K562 (cell line): ENCODE results near the gene TMEM158. TPM values are rescaled to one million over a fixed set of nuclear protein-coding genes. Genes with fewer than 3 reads are reported as not detected.
A peak's percentile ranks its signal among the peaks of the same experiment; 100 is the strongest.

Experiments used
- ATAC-seq: fragments of 200-7000 bp; cut with Tn5 transposase; 3 replicates; pipeline ENCODE4 v1.9.1; 2020; ENCODE audit warnings: moderate library complexity
- BruUV-seq: library from RNA; stranded (reverse); fragments of 400-500 nt; replicated peaks from 2 replicates; lab custom pipeline; 2021; lab: Mats Ljungman, UMichigan
- CTCF ChIA-PET: fragments of 300-600 bp; formaldehyde crosslinking; extraction: SDS; loops from one replicate; lab custom pipeline; 2021; ENCODE audit warnings: low intra/inter-chr PET ratio; lab: Yijun Ruan, JAX
- POLR2A ChIA-PET: fragments of 300-600, 350-650 bp; sonication (Branson Sonifier 250); formaldehyde crosslinking; extraction: SDS; loops from one replicate; lab custom pipeline; 2021; ENCODE audit warnings: antibody characterized with exemption, inconsistent platforms; lab: Yijun Ruan, JAX
- DNase-seq, 4 experiments: peaks; one replicate each; pipeline versions ENCODE4 v3.0.0 to v3.0.0-alpha.2; 2011 to 2018; ENCODE audit warnings: low spot score in 3 of 4, mixed read lengths in 3 of 4; ENCODE audit errors: extremely low read depth in 1 of 4
- FAIRE-seq: peaks from 2 replicates; lab custom pipeline; 2011; peaks lifted over from hg19 to GRCh38; lab: Jason Lieb, UNC
- H2AFZ ChIP-seq: 2 replicates; pipeline ENCODE4 v1.6.0; 2011; ENCODE audit warnings: low read depth, low read length, control low read depth, inconsistent platforms
- H3K27ac ChIP-seq: fragments of 200-600 bp; 3 replicates; pipeline ENCODE4 v1.8.0; 2011; ENCODE audit warnings: low read depth, mild to moderate bottlenecking, control low read depth, inconsistent platforms, low read length, moderate library complexity, mixed read lengths; ENCODE audit errors: extremely low read depth
- H3K27me3 ChIP-seq, 2 experiments: fragments of 300-600 bp in 1 of 2; 2 replicates in 1 of 2; 3 replicates in 1 of 2; pipeline versions ENCODE4 v1.6.0 to v1.8.0; 2011; ENCODE audit warnings: inconsistent platforms in 2 of 2, low read length in 2 of 2, mild to moderate bottlenecking in 1 of 2, mixed read lengths in 1 of 2, moderate library complexity in 1 of 2; ENCODE audit not compliant: control insufficient read depth in 2 of 2, insufficient read depth in 2 of 2
- H3K36me3 ChIP-seq: fragments of 300-600 bp; 3 replicates; pipeline ENCODE4 v1.8.0; 2011; ENCODE audit warnings: mild to moderate bottlenecking, low read length, inconsistent platforms; ENCODE audit not compliant: control insufficient read depth, insufficient read depth
- H3K4me1 ChIP-seq, 2 experiments: fragments of 200-600 bp in 1 of 2; replicated peaks in 1 of 2; 2 replicates in 1 of 2; 3 replicates in 1 of 2; pipeline versions ENCODE4 v1.5.1 to v1.8.0; 2011; ENCODE audit warnings: inconsistent platforms in 2 of 2, low read length in 2 of 2, mild to moderate bottlenecking in 1 of 2, mixed read lengths in 1 of 2, moderate library complexity in 1 of 2; ENCODE audit not compliant: control insufficient read depth in 2 of 2, insufficient read depth in 2 of 2
- H3K4me2 ChIP-seq: 2 replicates; pipeline ENCODE4 v1.6.1; 2011; ENCODE audit warnings: low read length, control low read depth, inconsistent platforms, mixed read lengths; ENCODE audit not compliant: insufficient read depth
- H3K4me3 ChIP-seq: fragments of 200-600 bp; sonication (generic), shearing (Covaris generic); 2 replicates; pipeline ENCODE4 v1.5.1; 2016; ENCODE audit warnings: control low read depth, inconsistent platforms
- H3K79me2 ChIP-seq: fragments of 200-600 bp; 3 replicates; pipeline ENCODE4 v1.8.0; 2011; ENCODE audit warnings: low read length, inconsistent platforms; ENCODE audit not compliant: control insufficient read depth, insufficient read depth
- H3K9ac ChIP-seq, 2 experiments: 2 replicates each; pipeline versions ENCODE4 v1.6.0 to v1.6.1; 2011; ENCODE audit warnings: low read depth in 2 of 2, low read length in 2 of 2, control low read depth in 1 of 2, inconsistent platforms in 1 of 2, mild to moderate bottlenecking in 1 of 2, mixed read lengths in 1 of 2; ENCODE audit not compliant: insufficient read depth in 1 of 2
- H3K9me1 ChIP-seq: one replicate; pipeline ENCODE4 v1.6.0; 2011; ENCODE audit warnings: inconsistent platforms, mild to moderate bottlenecking, low read length, moderate library complexity; ENCODE audit not compliant: control insufficient read depth, insufficient read depth
- H3K9me3 ChIP-seq: replicated peaks from 2 replicates; pipeline ENCODE4 v1.5.1; 2011; ENCODE audit warnings: low read depth, low read length, inconsistent platforms; ENCODE audit not compliant: control insufficient read depth, insufficient read depth
- H4K20me1 ChIP-seq: replicated peaks from 2 replicates; pipeline ENCODE4 v1.6.1; 2011; ENCODE audit warnings: low read length, inconsistent platforms, mixed read lengths; ENCODE audit not compliant: control insufficient read depth, insufficient read depth
- MAFG ChIP-seq: fragments of 450-650 bp; conservative IDR thresholded peaks from 2 replicates; pipeline ENCODE4 v1.6.1; 2016; ENCODE audit warnings: missing genetic modification characterization, missing compliant biosample characterization
- NFE2 ChIP-seq: IDR thresholded peaks from 2 replicates; pipeline ENCODE4 v1.6.1; 2014; ENCODE audit warnings: antibody characterized with exemption, low read depth
- NR1H2 ChIP-seq: sonication (generic); formaldehyde crosslinking; IDR thresholded peaks from 2 replicates; pipeline ENCODE4 v1.4.0; 2020; ENCODE audit warnings: mild to moderate bottlenecking, missing genetic modification reagents
- PHTF2 ChIP-seq: fragments of 250-450 bp; sonication (Bioruptor Pico); IDR thresholded peaks from 2 replicates; pipeline ENCODE4 v1.5.0; 2021; ENCODE audit warnings: mild to moderate bottlenecking
- RHOXF2B ChIP-seq: fragments of 250-450 bp; sonication (Bioruptor Pico); conservative IDR thresholded peaks from 2 replicates; pipeline ENCODE4 v1.5.1; 2021
- TCFL5 ChIP-seq: fragments of 250-450 bp; sonication (Bioruptor Pico); conservative IDR thresholded peaks from 2 replicates; pipeline ENCODE4 v1.6.1; 2021; ENCODE audit warnings: mild to moderate bottlenecking, moderate library complexity, matching md5 sums
- ZNF431 ChIP-seq: sonication (generic); formaldehyde crosslinking; IDR thresholded peaks from 2 replicates; pipeline ENCODE4 v1.8.0; 2022; ENCODE audit warnings: mild to moderate bottlenecking, missing genetic modification reagents
- WGBS: fragments of 100-300 bp; shearing (Covaris generic); methylation state at CpG from one replicate; pipeline ENCODE4 v1.1.6; 2016; ENCODE audit warnings: low coverage, mixed read lengths; ENCODE audit not compliant: insufficient coverage; ENCODE audit errors: missing lambda C conversion rate; 5-methylcytosine and 5-hydroxymethylcytosine counted together
- in situ Hi-C: fragments of 300-500 bp; cut with MboI; formaldehyde crosslinking; loops from 4 replicates; pipeline ENCODE4 v1.15.0; 2018; ENCODE audit warnings: inconsistent platforms, mixed read lengths
- intact Hi-C: fragments of 100-400 bp; cut with micrococcal nuclease; formaldehyde crosslinking; loops from 2 replicates; pipeline ENCODE4 v1.14.2; 2022
- polyA plus RNA-seq, 8 experiments: library from polyadenylated mRNA; depleted of rRNA in 4 of 8; stranded (reverse) in 5 of 8; unstranded in 3 of 8; fragments of >200 nt; fragmentation: Nextera tagmentation in 2 of 8; fragmentation: Illumina TruSeq in 1 of 8; extraction: Ambion mirVana in 2 of 8; extraction: Trizol in 1 of 8; gene quantifications; 2 replicates each; pipeline versions ENCODE4 v1.2.1 to v1.2.3, GENCODE V29; 2011 to 2014; ENCODE audit warnings: inconsistent platforms in 1 of 8, missing spikeins in 1 of 8
- total RNA-seq, 7 experiments: library from RNA; depleted of rRNA in 6 of 7; stranded (reverse); fragments of >200 nt in 6 of 7; fragmentation: Illumina TruSeq in 2 of 7; extraction: Trizol in 2 of 7; gene quantifications; 2 replicates each; pipeline versions ENCODE4 v1.2.1 to v1.2.3, GENCODE V29; 2011 to 2021; ENCODE audit warnings: low replicate concordance in 1 of 7
- TF ChIP-seq, protein P1 (sequence below), 2 experiments: fragments of 450-650 bp in 1 of 2; sonication (generic) in 1 of 2; formaldehyde crosslinking in 1 of 2; IDR thresholded peaks in 1 of 2; conservative IDR thresholded peaks in 1 of 2; 2 replicates each; pipeline versions ENCODE4 v1.6.1 to v1.8.1; 2016 to 2023; ENCODE audit warnings: mild to moderate bottlenecking in 2 of 2, moderate library complexity in 2 of 2, inconsistent platforms in 1 of 2, missing genetic modification reagents in 1 of 2

TMEM158 gene
- total and polyA plus RNA-seq, 9 of the 15 experiments (the other 6 are each of a cell fraction or from before 2014, with no cell fraction given): 2.2 to 46.5 (median 8.4) TPM

DNA sequence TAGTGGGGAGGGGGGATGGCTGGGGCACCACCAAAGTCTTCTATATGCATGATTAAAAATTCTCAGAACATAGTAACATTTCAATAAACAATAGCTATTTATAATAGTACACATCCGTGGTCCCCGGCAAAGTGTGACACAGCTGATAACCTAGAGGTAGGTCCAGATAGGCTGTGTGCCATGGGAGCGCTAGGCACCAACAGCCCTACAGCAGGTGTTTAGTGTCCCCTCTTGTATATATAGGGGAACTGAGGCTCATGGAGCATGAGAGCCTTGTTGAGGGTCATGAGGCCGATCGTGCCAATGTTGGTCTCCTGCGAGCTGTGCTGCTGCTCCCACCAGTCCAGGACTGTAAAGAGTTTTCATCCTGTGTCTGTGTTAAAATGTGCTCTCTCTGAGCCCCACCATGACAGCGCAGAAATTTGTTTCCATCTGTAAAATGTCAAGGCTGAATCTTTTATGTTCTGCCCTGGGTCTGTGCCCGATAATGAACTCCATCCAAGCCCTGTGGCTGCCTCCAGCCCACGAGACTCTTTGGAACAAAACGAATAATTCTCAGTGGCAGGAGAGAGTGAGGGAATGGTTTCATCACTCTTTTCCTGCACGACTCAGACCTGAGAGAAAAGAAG lies 14.5 kb downstream of the TMEM158 start:
- Histone ChIP-seq H3K9me1 (no peaks in the 10 kb centered on the region), H3K79me2 (no peaks in the 10 kb centered on the region), H3K36me3 (no peaks in the 10 kb centered on the region), H2AFZ (peak overlapping the region; percentile 37), H3K4me3 (no peak overlapping the region), H3K9ac (no peak overlapping the region; a peak in 1 of 4 replicates), H3K27me3 (no peaks in the 10 kb centered on the region), H3K4me2 (0 out of 2 replicates have a peak overlapping the region, but pooled peaks have one; percentile 5), H3K9me3 (no peaks in the 10 kb centered on the region), H4K20me1 (no peaks in the 10 kb centered on the region), H3K27ac (no peak overlapping the region), H3K4me1 (peaks cover 4 to 11% of the 10 kb centered on the region in 2 experiments; a peak in 3 of 5 replicates)
- in situ Hi-C loops (no loop called here), intact Hi-C loops (loop anchor here (2.0 kb wide), 1 partner anchor 41 kb away; no protein-coding TSS in a partner anchor)
- no TSS peak for BruUV-seq
- ChIA-PET POLR2A (interaction anchor here (1.1 to 3.0 kb wide), 3 partner anchors 11 to 170 kb away, joined by 3 to 24 read pairs (median 5); no protein-coding TSS in a partner anchor), CTCF (interaction anchor here (5.5 kb wide), 1 partner anchor 172 kb away, joined by 94 read pairs; no protein-coding TSS in a partner anchor)
- ATAC-seq: no peak
- FAIRE-seq: peak; percentile 15
- WGBS: 21% methylated on average over 11 of the region's 11 CpGs
- no peak for DNase-seq
- TF ChIP-seq TCFL5 (CRISPR knock-in tag): no peak
- no peak for TF ChIP-seq ZNF431 (CRISPR knock-in tag)
- TF ChIP-seq NR1H2: no peak
- TF ChIP-seq, protein P1, sequence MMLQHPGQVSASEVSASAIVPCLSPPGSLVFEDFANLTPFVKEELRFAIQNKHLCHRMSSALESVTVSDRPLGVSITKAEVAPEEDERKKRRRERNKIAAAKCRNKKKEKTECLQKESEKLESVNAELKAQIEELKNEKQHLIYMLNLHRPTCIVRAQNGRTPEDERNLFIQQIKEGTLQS (IDR thresholded peaks at IDR 0.05): 0 out of 2 replicates have a peak, but pooled peaks have one; percentile 37
- TF ChIP-seq, protein P1 (CRISPR knock-in tag; conservative IDR thresholded peaks at IDR 0.05): no peak
- TF ChIP-seq RHOXF2B (CRISPR knock-in tag): no peak
- peak; percentile 45; the same call in 1 of the 2 replicates for TF ChIP-seq MAFG (tag)
- TF ChIP-seq PHTF2 (CRISPR knock-in tag): no peak
- TF ChIP-seq NFE2: peak; percentile 54; the same call in 1 of the 2 replicates
